Measurements from ENCODE around the gene USP6. TPM values are rescaled to one million over a fixed set of nuclear protein-coding genes. Genes with fewer than 3 reads are reported as not detected.
"Not testable (repeated sequence)": the region's sequence is repeated elsewhere in the genome, so short reads cannot be mapped to it uniquely, and the experiment has no call there.

The USP6 gene
- total RNA-seq, 1 experiment from 2014 or later, result not detected

DNA sequence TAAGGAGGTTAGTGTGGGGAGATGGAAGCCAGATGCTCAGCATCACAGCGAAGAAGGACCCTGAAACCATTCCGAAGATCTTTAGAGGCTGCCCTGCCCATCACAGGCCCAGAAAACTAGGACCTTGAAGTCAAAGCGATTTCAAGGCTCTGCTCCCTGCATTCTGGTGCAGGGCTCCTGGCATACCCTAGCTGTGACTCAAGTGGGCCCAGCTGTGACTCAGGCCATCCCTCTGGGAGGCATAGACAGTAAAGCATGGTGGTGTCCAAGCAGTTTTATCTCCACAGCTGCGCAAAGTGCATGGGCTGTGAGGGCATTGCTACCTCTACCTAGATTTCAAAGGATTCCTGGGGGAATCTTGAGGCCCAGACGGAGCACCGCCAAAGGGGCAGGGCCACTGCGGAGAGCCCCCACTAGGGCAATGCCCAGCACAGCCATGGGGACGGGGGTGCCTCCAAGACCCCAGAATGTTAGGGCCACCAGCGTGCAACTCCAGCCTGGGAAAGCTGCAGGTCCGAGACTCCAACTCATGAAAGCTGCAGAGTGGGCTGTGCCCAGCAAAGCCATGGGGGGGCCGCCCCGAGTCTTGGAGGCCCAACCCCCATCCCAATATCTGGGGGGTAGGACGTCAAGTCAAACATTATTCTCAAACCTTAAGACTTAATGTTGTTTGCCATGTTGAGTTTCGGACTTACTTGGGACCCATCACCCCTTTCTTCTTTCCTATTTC lies 87.5 kb downstream of the USP6 start:
- H3K4me3 ChIP-seq, result no peak overlapping the region
- no peaks in the 10 kb centered on the region for H3K27me3 ChIP-seq
- peaks cover 4% of the 10 kb centered on the region; the same call in 1 of the 2 replicates for H3K9me3 ChIP-seq
- H3K36me3 ChIP-seq, result no peaks in the 10 kb centered on the region
- peak; percentile 38 for DNase-seq

DNA sequence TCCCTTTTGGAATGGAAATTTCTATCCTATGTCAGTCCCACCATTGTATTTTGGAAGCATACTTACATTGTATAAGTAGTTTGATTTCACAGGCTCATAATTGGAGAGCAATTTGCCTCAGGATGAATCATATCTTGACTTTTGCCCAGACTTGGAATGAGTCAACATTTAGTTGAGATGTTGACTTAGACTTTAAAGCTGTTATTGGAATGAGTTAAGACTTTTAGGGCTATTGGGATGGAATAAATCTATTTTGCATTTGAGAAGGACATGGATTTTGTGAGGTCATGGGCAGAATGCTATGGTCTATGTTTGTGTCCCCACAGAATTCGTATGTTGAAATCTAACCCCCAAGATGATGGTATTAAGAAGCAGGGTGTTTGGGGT lies 88.1 kb downstream of the USP6 start:
- H3K4me3 ChIP-seq, result no peak overlapping the region
- peaks cover 4% of the 10 kb centered on the region; the same call in 1 of the 2 replicates for H3K9me3 ChIP-seq
- no peaks in the 10 kb centered on the region for H3K27me3 ChIP-seq
- DNase-seq, result no peak
- H3K36me3 ChIP-seq, result no peaks in the 10 kb centered on the region

DNA sequence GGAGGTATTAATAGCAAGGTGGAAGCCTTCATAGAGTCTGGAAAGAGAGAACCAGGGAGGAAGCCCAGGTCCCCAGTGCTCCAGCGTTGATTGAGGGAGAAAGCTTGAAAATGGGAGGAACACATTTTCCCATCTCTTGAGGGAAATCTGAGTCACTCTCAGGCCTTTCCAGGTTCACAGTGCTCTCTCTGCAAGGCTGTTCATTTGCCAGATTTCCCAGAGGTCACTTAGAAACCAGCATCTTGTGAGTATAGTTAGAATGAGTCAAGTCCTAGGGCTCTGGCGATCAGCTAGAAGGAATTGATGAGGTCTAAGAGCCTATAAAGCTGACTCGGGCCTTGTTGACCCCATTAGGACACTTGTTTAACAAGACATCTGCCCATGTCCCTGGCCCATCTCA lies 93.6 kb downstream of the USP6 start:
- Histone ChIP-seq H3K4me3 (no peak overlapping the region), H3K36me3 (no peaks in the 10 kb centered on the region), H3K27me3 (no peaks in the 10 kb centered on the region), H3K9me3 (no peaks in the 10 kb centered on the region)
- DNase-seq, result no peak

DNA sequence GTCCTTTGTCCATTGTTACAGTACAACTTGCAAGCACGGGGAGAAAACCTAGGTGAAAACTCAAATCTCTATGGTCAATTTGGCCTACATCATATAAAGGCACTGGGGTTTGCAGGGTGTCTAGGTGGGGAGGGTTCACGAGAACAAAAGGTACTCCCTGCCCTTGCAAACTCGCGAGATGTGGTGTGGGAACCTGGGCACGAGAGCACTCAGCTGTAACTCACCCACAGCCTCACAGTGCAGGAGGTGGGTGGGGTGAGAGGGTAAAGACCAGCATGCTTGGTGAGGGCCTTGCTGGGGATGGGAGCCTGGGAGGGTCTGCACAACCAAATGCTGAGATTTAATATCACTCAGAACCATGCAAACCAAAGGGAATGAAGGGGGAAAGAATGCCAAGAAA lies 94.3 kb downstream of the USP6 start:
- H3K9me3 ChIP-seq, result no peaks in the 10 kb centered on the region
- H3K36me3 ChIP-seq, result no peaks in the 10 kb centered on the region
- no peaks in the 10 kb centered on the region for H3K27me3 ChIP-seq
- H3K4me3 ChIP-seq, result no peak overlapping the region
- DNase-seq, result no peak

DNA sequence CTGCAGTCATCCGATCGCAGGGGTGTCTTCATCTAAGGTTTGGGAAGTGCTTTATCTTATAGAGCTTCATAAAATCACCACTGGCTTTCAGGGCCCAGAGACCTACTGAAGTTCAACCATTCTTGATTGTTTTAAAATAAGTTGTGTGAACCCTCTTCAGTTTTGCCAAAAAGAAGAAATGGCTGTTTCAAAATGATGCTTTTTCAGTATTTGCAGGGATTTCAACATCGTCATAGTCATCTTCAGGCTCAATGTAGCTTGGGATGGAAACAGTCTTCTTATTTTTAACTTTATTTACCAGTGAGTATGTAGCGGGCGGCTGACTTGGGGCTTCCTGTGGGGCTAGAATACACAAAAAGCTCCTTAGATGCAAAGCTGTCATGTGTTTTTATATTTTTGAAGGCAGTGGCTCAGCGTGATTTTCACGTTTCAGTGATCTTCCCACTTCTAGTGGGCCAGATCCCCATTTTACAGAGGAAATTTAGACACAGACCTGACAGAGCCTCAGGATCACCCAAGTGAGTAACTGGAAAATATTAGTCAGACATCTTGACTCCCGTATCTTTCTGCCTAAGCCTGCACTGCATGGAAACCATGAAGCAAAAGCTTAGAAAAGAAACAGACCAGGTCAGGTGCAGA lies 94.9 kb downstream of the USP6 start:
- H3K36me3 ChIP-seq, result no peaks in the 10 kb centered on the region

DNA sequence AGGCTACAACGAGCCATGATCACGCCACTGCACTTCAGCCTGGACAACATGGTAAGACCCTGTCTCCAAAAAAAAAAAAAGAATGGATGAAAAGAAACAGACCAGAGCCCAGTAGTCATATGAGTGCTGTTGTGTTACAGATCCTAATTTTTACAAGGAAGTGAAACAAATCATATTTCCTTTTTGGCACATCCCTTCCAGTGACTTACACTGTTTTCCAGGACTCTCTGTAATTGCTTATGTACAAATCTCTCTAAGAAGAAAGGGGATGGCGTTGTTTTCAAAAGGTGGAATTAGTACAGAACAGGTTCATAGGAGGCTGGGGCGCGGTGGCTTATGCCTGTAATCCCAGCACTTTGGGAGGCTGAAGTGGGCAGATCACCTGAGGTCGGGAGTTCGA lies 95.6 kb downstream of the USP6 start:
- no peak for DNase-seq
- no peaks in the 10 kb centered on the region for H3K27me3 ChIP-seq
- no peaks in the 10 kb centered on the region for H3K9me3 ChIP-seq
- no peak overlapping the region for H3K4me3 ChIP-seq
- H3K36me3 ChIP-seq, result no peaks in the 10 kb centered on the region

More for the DNA sequence above, 94.9 kb downstream of the USP6 start:
- Histone ChIP-seq H3K9me3 (no peaks in the 10 kb centered on the region), H3K27me3 (no peaks in the 10 kb centered on the region), H3K4me3 (no peak overlapping the region)
- no peak for DNase-seq

DNA sequence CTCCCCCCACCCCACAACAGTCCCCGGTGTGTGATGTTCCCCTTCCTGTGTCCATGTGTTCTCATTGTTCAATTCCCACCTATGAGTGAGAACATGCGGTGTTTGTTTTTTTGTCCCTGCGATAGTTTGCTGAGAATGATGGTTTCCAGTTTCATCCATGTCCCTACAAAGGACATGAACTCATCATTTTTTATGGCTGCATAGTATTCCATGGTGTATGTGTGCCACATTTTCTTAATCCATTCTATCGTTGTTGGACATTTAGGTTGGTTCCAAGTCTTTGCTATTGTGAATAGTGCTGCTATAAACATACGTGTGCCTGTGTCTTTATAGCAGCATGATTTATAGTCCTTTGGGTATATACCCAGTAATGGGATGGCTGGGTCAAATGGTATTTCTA lies 101.7 kb downstream of the USP6 start:
- H3K4me3 ChIP-seq, H3K36me3 ChIP-seq, H3K9me3 ChIP-seq, H3K27me3 ChIP-seq, DNase-seq: not testable (repeated sequence)

DNA sequence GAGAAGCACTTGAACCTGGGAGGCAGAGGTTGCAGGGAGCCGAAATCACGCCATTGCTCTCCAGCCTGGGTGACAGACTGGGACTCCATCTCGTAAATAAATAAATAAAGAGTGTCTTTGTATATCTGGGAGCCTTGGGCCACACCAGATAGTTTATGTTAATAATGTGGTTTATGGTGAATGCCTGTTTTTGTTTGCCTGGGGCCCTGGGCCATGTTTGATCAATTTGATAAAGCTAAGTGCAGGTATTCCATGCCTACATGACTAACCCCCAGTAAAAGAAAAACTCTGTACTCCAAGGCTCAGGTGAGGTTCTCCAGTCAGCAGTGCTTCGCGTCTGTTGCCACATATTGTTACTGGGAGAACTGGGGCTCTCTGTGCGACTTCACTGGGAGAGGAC lies 103.7 kb downstream of the USP6 start:
- DNase-seq, result no peak
- Histone ChIP-seq H3K27me3 (no peaks in the 10 kb centered on the region), H3K36me3 (no peaks in the 10 kb centered on the region), H3K9me3 (no peaks in the 10 kb centered on the region), H3K4me3 (no peak overlapping the region)

DNA sequence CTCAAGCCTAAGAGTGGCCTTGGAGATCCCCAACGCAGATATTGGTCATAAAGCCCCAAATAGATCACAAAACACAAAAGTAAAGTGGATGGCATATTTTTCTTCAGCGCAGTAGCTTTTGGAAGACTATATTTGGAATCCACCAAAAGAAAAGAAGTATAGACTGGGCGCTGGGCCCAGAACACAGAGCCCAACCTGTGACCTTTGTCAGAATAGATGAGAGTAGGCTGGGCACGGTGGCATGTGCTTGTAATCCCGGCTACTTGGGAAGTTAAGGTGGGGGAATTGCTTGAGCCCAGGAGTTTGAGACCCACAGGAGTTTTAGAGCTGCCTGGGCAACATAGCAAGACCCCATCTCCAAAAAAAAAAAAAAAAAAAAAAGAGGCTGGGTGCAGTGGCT lies 104.2 kb downstream of the USP6 start:
- Histone ChIP-seq H3K9me3 (no peaks in the 10 kb centered on the region), H3K27me3 (no peaks in the 10 kb centered on the region), H3K36me3 (no peaks in the 10 kb centered on the region), H3K4me3 (no peak overlapping the region)
- no peak for DNase-seq

DNA sequence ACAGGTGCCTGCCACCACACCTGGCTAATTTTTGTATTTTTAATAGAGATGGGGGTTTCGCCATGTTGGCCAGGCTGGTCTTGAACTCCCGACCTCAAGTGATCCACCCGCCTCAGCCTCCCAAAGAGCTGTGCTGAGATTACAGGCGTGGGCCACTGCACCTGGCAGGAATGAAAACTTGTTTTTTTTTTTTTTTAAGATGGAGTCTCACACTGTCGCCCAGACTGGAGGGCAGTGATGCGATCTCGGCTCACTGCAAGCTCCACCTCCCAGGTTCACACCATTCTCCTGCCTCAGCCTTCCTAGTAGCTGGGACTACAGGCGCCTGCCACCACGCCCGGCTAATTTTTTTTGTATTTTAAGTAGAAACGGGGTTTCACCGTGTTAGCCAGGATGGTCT lies 106.1 kb downstream of the USP6 start:
- DNase-seq, H3K9me3 ChIP-seq, H3K27me3 ChIP-seq, H3K36me3 ChIP-seq, H3K4me3 ChIP-seq: not testable (repeated sequence)

Other genes starting within 250 kb of the USP6 start
- 0.16 and 0.94 TPM in 2 replicates for gene C17orf107, start 216.5 kb upstream of the USP6 start, total RNA-seq (2014; rRNA removed; shearing (Covaris generic); ENCODE audit: low replicate concordance)
- gene CHRNE, start 212.9 kb upstream of the USP6 start, total RNA-seq (2014; rRNA removed; shearing (Covaris generic); ENCODE audit: low replicate concordance), result 0.07 TPM in 1 of 2 replicates, not detected in the other
- not detected in 2 replicates for gene GP1BA, start 183.8 kb upstream of the USP6 start, total RNA-seq (2014; rRNA removed; shearing (Covaris generic); ENCODE audit: low replicate concordance)
- 48.0 and 87.3 TPM in 2 replicates for gene SLC25A11, start 176.0 kb upstream of the USP6 start, total RNA-seq (2014; rRNA removed; shearing (Covaris generic); ENCODE audit: low replicate concordance)
- gene RNF167, start 175.8 kb upstream of the USP6 start, total RNA-seq (2014; rRNA removed; shearing (Covaris generic); ENCODE audit: low replicate concordance), result 20.4 and 29.9 TPM in 2 replicates
- 182 and 263 TPM in 2 replicates for gene PFN1, start 167.5 kb upstream of the USP6 start, total RNA-seq (2014; rRNA removed; shearing (Covaris generic); ENCODE audit: low replicate concordance)
- gene ENO3, start 164.9 kb upstream of the USP6 start, total RNA-seq (2014; rRNA removed; shearing (Covaris generic); ENCODE audit: low replicate concordance), result 1.3 TPM in 1 of 2 replicates, not detected in the other
- 32.2 and 88.3 TPM in 2 replicates for gene SPAG7, start 148.2 kb upstream of the USP6 start, total RNA-seq (2014; rRNA removed; shearing (Covaris generic); ENCODE audit: low replicate concordance)
- gene CAMTA2, start 128.4 kb upstream of the USP6 start, total RNA-seq (2014; rRNA removed; shearing (Covaris generic); ENCODE audit: low replicate concordance), result 1.9 and 5.6 TPM in 2 replicates
- gene INCA1, start 118.5 kb upstream of the USP6 start, total RNA-seq (2014; rRNA removed; shearing (Covaris generic); ENCODE audit: low replicate concordance), result not detected in 2 replicates
- gene KIF1C, start 118.1 kb upstream of the USP6 start, total RNA-seq (2014; rRNA removed; shearing (Covaris generic); ENCODE audit: low replicate concordance), result 19.1 and 58.1 TPM in 2 replicates
- gene SLC52A1, start 80.6 kb upstream of the USP6 start, total RNA-seq (2014; rRNA removed; shearing (Covaris generic); ENCODE audit: low replicate concordance), result not detected in 2 replicates
- gene ZFP3, start 37.6 kb upstream of the USP6 start, total RNA-seq (2014; rRNA removed; shearing (Covaris generic); ENCODE audit: low replicate concordance), result 0.40 and 1.4 TPM in 2 replicates
- gene ZNF232, start 4.2 kb upstream of the USP6 start, total RNA-seq (2014; rRNA removed; shearing (Covaris generic); ENCODE audit: low replicate concordance), result 10.7 and 15.9 TPM in 2 replicates
- gene ZNF594, start 75.8 kb downstream of the USP6 start, total RNA-seq (2014; rRNA removed; shearing (Covaris generic); ENCODE audit: low replicate concordance), result 3.0 and 3.1 TPM in 2 replicates
- gene SCIMP, start 118.8 kb downstream of the USP6 start, total RNA-seq (2014; rRNA removed; shearing (Covaris generic); ENCODE audit: low replicate concordance), result not detected in 2 replicates
- 41.0 and 46.9 TPM in 2 replicates for gene RABEP1, start 166.3 kb downstream of the USP6 start, total RNA-seq (2014; rRNA removed; shearing (Covaris generic); ENCODE audit: low replicate concordance)

Measured in MG63 (cell line).